OCI-LY7 (cell line): ENCODE data around the gene GTPBP2. TPM values are rescaled to one million over a fixed set of nuclear protein-coding genes. Genes with fewer than 3 reads are reported as not detected.

ENCODE experiments used
- BruUV-seq: library from RNA; stranded (reverse); fragments of 400-500 nt; replicated peaks from 2 replicates; lab custom pipeline; 2021; lab: Mats Ljungman, UMichigan
- CTCF ChIA-PET: fragments of 300-600 bp; sonication (Branson Sonifier 250); formaldehyde crosslinking; loops from one replicate; lab custom pipeline; 2022; ENCODE audit warnings: antibody characterized with exemption; ENCODE audit not compliant: unreplicated experiment; lab: Charles Lee
- POLR2A ChIA-PET: fragments of 300-600 bp; sonication (Branson Sonifier 250); formaldehyde crosslinking; loops from one replicate; lab custom pipeline; 2022; ENCODE audit warnings: antibody characterized with exemption; lab: Charles Lee
- DNase-seq: peaks from one replicate; pipeline ENCODE4 v3.0.0-alpha.2; 2015; ENCODE audit warnings: low spot score
- H2AFZ ChIP-seq: fragments of 200-600 bp; sonication (generic), shearing (Covaris generic); 2 replicates; pipeline ENCODE4 v1.6.1; 2014; ENCODE audit warnings: mild to moderate bottlenecking, antibody characterized with exemption, low read length, moderate library complexity
- H3K27ac ChIP-seq: fragments of 200-600 bp; sonication (generic); 2 replicates; pipeline ENCODE4 v1.5.1; 2014; ENCODE audit warnings: mixed run types, low read depth, mild to moderate bottlenecking, moderate library complexity, low read length, inconsistent platforms; ENCODE audit not compliant: poor library complexity, severe bottlenecking
- H3K36me3 ChIP-seq: fragments of 200-600 bp; sonication (generic); 2 replicates; pipeline ENCODE4 v1.6.1; 2014; ENCODE audit warnings: mild to moderate bottlenecking, antibody characterized with exemption, low read length, moderate library complexity, mixed read lengths; ENCODE audit not compliant: insufficient read depth
- H3K4me1 ChIP-seq: fragments of 200-600 bp; sonication (generic); 2 replicates; pipeline ENCODE4 v1.5.1; 2014; ENCODE audit warnings: mild to moderate bottlenecking, low read length; ENCODE audit not compliant: insufficient read depth, poor library complexity, severe bottlenecking
- H3K4me2 ChIP-seq: fragments of 200-600 bp; sonication (generic); 2 replicates; pipeline ENCODE4 v1.6.1; 2014; ENCODE audit warnings: mild to moderate bottlenecking, low read length
- H3K4me3 ChIP-seq: fragments of 200-600 bp; sonication (generic); 2 replicates; pipeline ENCODE4 v1.5.1; 2014; ENCODE audit warnings: mild to moderate bottlenecking, low read depth, low read length; ENCODE audit not compliant: poor library complexity, severe bottlenecking
- H3K79me2 ChIP-seq: fragments of 200-600 bp; sonication (generic); 2 replicates; pipeline ENCODE4 v1.6.1; 2016; ENCODE audit warnings: low read depth, mild to moderate bottlenecking, low read length, moderate library complexity, mixed read lengths; ENCODE audit not compliant: insufficient read depth
- H3K9me2 ChIP-seq: fragments of 200-600 bp; sonication (generic); 2 replicates; pipeline ENCODE4 v1.6.1; 2016; ENCODE audit warnings: mild to moderate bottlenecking, low read length, mixed read lengths; ENCODE audit not compliant: insufficient read depth
- H3K9me3 ChIP-seq: fragments of 200-600 bp; sonication (generic); 2 replicates; pipeline ENCODE4 v1.6.1; 2014; ENCODE audit warnings: mild to moderate bottlenecking, mixed run types, low read length, mixed read lengths
- H4K20me1 ChIP-seq: fragments of 200-600 bp; sonication (generic); 2 replicates; pipeline ENCODE4 v1.6.1; 2014; ENCODE audit warnings: mild to moderate bottlenecking, antibody characterized with exemption, low read length, moderate library complexity, mixed read lengths; ENCODE audit not compliant: insufficient read depth
- CTCF ChIP-seq: fragments of 200-600 bp; sonication (generic); conservative IDR thresholded peaks from 2 replicates; pipeline ENCODE4 v1.5.1; 2014; ENCODE audit warnings: mild to moderate bottlenecking, antibody characterized with exemption, low read length, moderate library complexity, mixed read lengths
- EZH2phosphoT487 ChIP-seq: fragments of 200-600 bp; sonication (generic); IDR thresholded peaks from 2 replicates; pipeline ENCODE4 v1.6.1; 2018; ENCODE audit warnings: low read depth, borderline replicate concordance, mild to moderate bottlenecking, mixed run types, antibody characterized with exemption, low read length, moderate library complexity, mixed read lengths
- intact Hi-C: fragments of 100-400 bp; cut with micrococcal nuclease; formaldehyde crosslinking; loops from one replicate; pipeline ENCODE4 v1.10.0; 2022; ENCODE audit not compliant: unreplicated experiment
- total RNA-seq, 2 experiments: library from RNA; depleted of rRNA in 1 of 2; stranded (reverse); fragments of >200 nt in 1 of 2; shearing (Covaris generic) in 1 of 2; gene quantifications; 2 replicates each; pipeline ENCODE4 v1.2.3, GENCODE V29; 2014 to 2022

Gene GTPBP2
- total RNA-seq, 2 experiments from 2014 or later = 64.8 to 86.5 TPM

- peak overlapping the region; percentile 95 for H3K27ac ChIP-seq
- TF ChIP-seq EZH2phosphoT487 = no peak
- TF ChIP-seq CTCF = no peak
- H3K4me3 ChIP-seq = peak overlapping the region; percentile 25
- H3K4me2 ChIP-seq = peak overlapping the region; percentile 92
- ChIA-PET POLR2A (interaction anchor here (0.7 to 2.5 kb wide), 3 partner anchors 27 to 119 kb away, joined by 5 to 9 read pairs (median 5); no protein-coding TSS in a partner anchor), CTCF (no interaction called here)
- intact Hi-C loops = loop anchor here (10.0 kb wide), 2 partner anchors 84 to 444 kb away; no protein-coding TSS in a partner anchor
- H3K4me1 ChIP-seq = peaks cover 59% of the 10 kb centered on the region
- peaks cover 23% of the 10 kb centered on the region for H3K79me2 ChIP-seq
- H2AFZ ChIP-seq = peak overlapping the region; percentile 71; the same call in 1 of the 2 replicates
- H3K9me2 ChIP-seq = no peaks in the 10 kb centered on the region
- H3K36me3 ChIP-seq = peaks cover 13% of the 10 kb centered on the region; the same call in 1 of the 2 replicates
- H3K9me3 ChIP-seq = no peaks in the 10 kb centered on the region
- no TSS peak for BruUV-seq
- peak; percentile 49 for DNase-seq
- H4K20me1 ChIP-seq = no peaks in the 10 kb centered on the region
These were observed 2.0 kb upstream of the GTPBP2 start for GRCh38 chr6:43630980-43631619.

DNA sequence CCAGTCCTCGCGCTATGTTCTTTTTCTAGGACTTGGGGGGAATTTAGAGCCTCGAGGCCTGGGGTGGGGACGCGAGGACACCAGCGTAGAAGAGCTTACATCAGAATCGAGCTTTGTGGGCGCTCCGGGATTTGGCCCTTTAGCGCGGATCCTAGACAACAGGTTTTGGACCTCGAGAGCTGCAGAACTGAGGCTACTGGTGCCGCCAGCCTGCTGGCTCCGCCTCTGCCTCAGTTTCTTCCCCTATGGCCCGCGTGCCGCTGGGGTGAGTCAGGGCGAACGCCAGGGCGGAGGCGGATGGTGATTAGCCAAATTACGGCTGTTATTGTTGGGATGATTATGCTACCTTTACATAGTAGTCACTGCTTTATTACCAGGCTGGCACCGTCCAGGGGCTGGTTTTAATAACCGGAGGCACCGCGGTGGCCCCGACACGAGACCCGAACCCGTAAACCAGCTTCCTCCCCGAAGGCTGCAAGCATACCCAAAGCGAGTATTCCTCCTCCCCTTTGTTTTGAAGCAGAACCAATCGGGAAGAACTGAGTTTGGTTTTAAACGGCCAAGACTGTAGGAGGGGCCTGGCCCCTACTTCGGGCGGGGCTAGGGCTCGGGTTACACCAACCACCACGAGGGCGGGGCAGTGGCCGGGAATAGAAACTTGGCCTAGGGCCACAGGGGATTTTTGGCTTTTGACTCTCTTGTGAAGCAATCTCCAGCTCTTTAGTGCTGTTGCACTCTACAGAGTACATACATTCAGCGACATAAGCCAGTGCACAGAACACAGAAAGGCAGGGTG, 639 bp upstream of the GTPBP2 start:
- peak overlapping the region; percentile 75 for H3K4me3 ChIP-seq
- H3K79me2 ChIP-seq = peaks cover 19% of the 10 kb centered on the region; the same call in 1 of the 2 replicates
- H3K27ac ChIP-seq = peak overlapping the region; percentile 95
- H3K36me3 ChIP-seq = peaks cover 27% of the 10 kb centered on the region
- H3K4me2 ChIP-seq = peak overlapping the region; percentile 92
- no peaks in the 10 kb centered on the region for H3K9me3 ChIP-seq
- no peaks in the 10 kb centered on the region for H4K20me1 ChIP-seq
- POLR2A ChIA-PET = interaction anchor here (0.6 to 2.5 kb wide), 21 partner anchors 9 to 252 kb away, joined by 3 to 9 read pairs (median 4); partner anchors contain the start of genes ABCC10, POLH, POLR1C and VEGFA
- peaks cover 50% of the 10 kb centered on the region for H3K4me1 ChIP-seq
- DNase-seq = peak; percentile 99
- TF ChIP-seq EZH2phosphoT487 = no peak
- TF ChIP-seq CTCF = no peak
- peak overlapping the region; percentile 71; the same call in 1 of the 2 replicates for H2AFZ ChIP-seq
- no peaks in the 10 kb centered on the region for H3K9me2 ChIP-seq
- CTCF ChIA-PET = interaction anchor here (0.6 kb wide), 1 partner anchor 627 kb away, joined by 4 read pairs; no protein-coding TSS in a partner anchor
- intact Hi-C loops = loop anchor here (1.0 to 10.0 kb wide), 4 partner anchors 53 to 445 kb away; partner anchors contain the start of genes POLH, VEGFA and XPO5
- BruUV-seq = TSS peak; percentile 82
